OCI-LY1 (cell line): Measurements from ENCODE around the gene PARD6A.

Experiments used
- CTCF ChIP-seq: fragments of 200-600 bp; sonication (generic), shearing (Covaris generic); IDR thresholded peaks from 2 replicates; pipeline ENCODE4 v1.5.1; 2017; ENCODE audit warnings: mild to moderate bottlenecking, antibody characterized with exemption, low read length, moderate library complexity, mixed read lengths
- EZH2 ChIP-seq: fragments of 200-600 bp; sonication (generic), shearing (Covaris generic); IDR thresholded peaks from 2 replicates; pipeline ENCODE4 v1.8.0; 2017; ENCODE audit warnings: borderline replicate concordance, mixed run types, mild to moderate bottlenecking, antibody characterized with exemption, low read length, moderate library complexity, mixed read lengths

- TF ChIP-seq EZH2 (no peak), CTCF (no peak)
These were observed 1.7 kb upstream of the PARD6A start for GRCh38 chr16:67658849-67659674.
